ENCODE results near the gene MOSMO.
"Not testable (repeated sequence)": the region's sequence is repeated elsewhere in the genome, so short reads cannot be mapped to it uniquely, and the experiment has no call there.

The MOSMO gene

GRCh38 chr16:22103441-22103840, 95.5 kb downstream of the MOSMO start:
- H3K27ac ChIP-seq (ENCODE audit: low read length), result no peak overlapping the region

GRCh38 chr16:22109258-22109898, 101.5 kb downstream of the MOSMO start:
- Histone ChIP-seq H3K79me2 (ENCODE audit: insufficient read depth, low read length) (no peaks in the 10 kb centered on the region), H3K4me1 (ENCODE audit: insufficient read depth, low read length) (no peaks in the 10 kb centered on the region), H3K27me3 (ENCODE audit: insufficient read depth, low read length, poor library complexity) (peaks cover 16% of the 10 kb centered on the region), H3K4me3 (ENCODE audit: low read depth in 1 of 2, low read length in 2 of 2) (no peak overlapping the region), H3K9ac (ENCODE audit: low read depth, low read length) (no peak overlapping the region), H4K20me1 (ENCODE audit: insufficient read depth, low read length) (0 out of 2 replicates have a peak, but pooled peaks cover 3% of the 10 kb centered on the region), H3K36me3 (ENCODE audit: insufficient read depth, low read length) (no peaks in the 10 kb centered on the region), H3K4me2 (ENCODE audit: insufficient read depth, low read length) (no peak overlapping the region), H2AFZ (ENCODE audit: low read depth, low read length) (no peak overlapping the region), H3K9me3 (ENCODE audit: insufficient read depth, low read length, severe bottlenecking) (no peaks in the 10 kb centered on the region), H3K27ac (ENCODE audit: low read length) (no peak overlapping the region)
- DNase-seq, result no peak
- TF ChIP-seq EZH2 (IDR thresholded peaks at IDR 0.05; ENCODE audit: borderline replicate concordance, low read depth, low read length, severe bottlenecking) (no peak), CTCF (IDR thresholded peaks at IDR 0.05; ENCODE audit: borderline replicate concordance, extremely low read depth, low read length, poor library complexity, severe bottlenecking) (no peak)
- 0 out of 3 replicates have a peak, but pooled peaks have one; percentile 14 for ATAC-seq (ENCODE audit: insufficient read depth, low read depth)

More at GRCh38 chr16:22103441-22103840, 95.5 kb downstream of the MOSMO start:
- Histone ChIP-seq H3K4me1 (ENCODE audit: insufficient read depth, low read length) (no peaks in the 10 kb centered on the region), H3K27me3 (ENCODE audit: insufficient read depth, low read length, poor library complexity) (peaks cover 2% of the 10 kb centered on the region), H3K9ac (ENCODE audit: low read depth, low read length) (no peak overlapping the region), H3K4me2 (ENCODE audit: insufficient read depth, low read length) (no peak overlapping the region), H3K9me3 (ENCODE audit: insufficient read depth, low read length, severe bottlenecking) (no peaks in the 10 kb centered on the region), H3K79me2 (ENCODE audit: insufficient read depth, low read length) (no peaks in the 10 kb centered on the region), H4K20me1 (ENCODE audit: insufficient read depth, low read length) (0 out of 2 replicates have a peak, but pooled peaks cover 3% of the 10 kb centered on the region), H3K36me3 (ENCODE audit: insufficient read depth, low read length) (no peaks in the 10 kb centered on the region), H2AFZ (ENCODE audit: low read depth, low read length) (no peak overlapping the region), H3K4me3 (ENCODE audit: low read depth in 1 of 2, low read length in 2 of 2) (no peak overlapping the region)
- TF ChIP-seq CTCF (IDR thresholded peaks at IDR 0.05; ENCODE audit: borderline replicate concordance, extremely low read depth, low read length, poor library complexity, severe bottlenecking), result no peak
- TF ChIP-seq EZH2 (IDR thresholded peaks at IDR 0.05; ENCODE audit: borderline replicate concordance, low read depth, low read length, severe bottlenecking), result no peak
- DNase-seq, result no peak
- no peak for ATAC-seq (ENCODE audit: insufficient read depth, low read depth)

GRCh38 chr16:22111629-22112028, 103.7 kb downstream of the MOSMO start:
- H3K27me3 ChIP-seq (ENCODE audit: insufficient read depth, low read length, poor library complexity), result peaks cover 16% of the 10 kb centered on the region

GRCh38 chr16:22116095-22116700, 108.3 kb downstream of the MOSMO start:
- TF ChIP-seq EZH2 (IDR thresholded peaks at IDR 0.05; ENCODE audit: borderline replicate concordance, low read depth, low read length, severe bottlenecking) (no peak), CTCF (IDR thresholded peaks at IDR 0.05; ENCODE audit: borderline replicate concordance, extremely low read depth, low read length, poor library complexity, severe bottlenecking) (no peak)
- Histone ChIP-seq H3K27ac (ENCODE audit: low read length) (no peak overlapping the region), H3K27me3 (ENCODE audit: insufficient read depth, low read length, poor library complexity) (no peaks in the 10 kb centered on the region), H3K9me3 (ENCODE audit: insufficient read depth, low read length, severe bottlenecking) (no peaks in the 10 kb centered on the region), H3K4me2 (ENCODE audit: insufficient read depth, low read length) (no peak overlapping the region), H3K79me2 (ENCODE audit: insufficient read depth, low read length) (no peaks in the 10 kb centered on the region), H3K36me3 (ENCODE audit: insufficient read depth, low read length) (no peaks in the 10 kb centered on the region), H4K20me1 (ENCODE audit: insufficient read depth, low read length) (no peaks in the 10 kb centered on the region), H3K4me1 (ENCODE audit: insufficient read depth, low read length) (no peaks in the 10 kb centered on the region), H2AFZ (ENCODE audit: low read depth, low read length) (no peak overlapping the region), H3K9ac (ENCODE audit: low read depth, low read length) (no peak overlapping the region), H3K4me3 (ENCODE audit: low read depth in 1 of 2, low read length in 2 of 2) (no peak overlapping the region)
- DNase-seq (no peak), ATAC-seq (ENCODE audit: insufficient read depth, low read depth) (no peak)

More at GRCh38 chr16:22111629-22112028, 103.7 kb downstream of the MOSMO start:
- H3K27ac ChIP-seq (ENCODE audit: low read length); H3K4me3 ChIP-seq (ENCODE audit: low read depth in 1 of 2, low read length in 2 of 2); H3K4me2 ChIP-seq (ENCODE audit: insufficient read depth, low read length); H3K4me1 ChIP-seq (ENCODE audit: insufficient read depth, low read length); H3K79me2 ChIP-seq (ENCODE audit: insufficient read depth, low read length); H3K9ac ChIP-seq (ENCODE audit: low read depth, low read length); H4K20me1 ChIP-seq (ENCODE audit: insufficient read depth, low read length); DNase-seq; H3K9me3 ChIP-seq (ENCODE audit: insufficient read depth, low read length, severe bottlenecking); H3K36me3 ChIP-seq (ENCODE audit: insufficient read depth, low read length); H2AFZ ChIP-seq (ENCODE audit: low read depth, low read length); ATAC-seq (ENCODE audit: insufficient read depth, low read depth): not testable (repeated sequence)

All from DND-41 (cell line).